Measurements from ENCODE around the gene DDX54. TPM values are rescaled to one million over a fixed set of nuclear protein-coding genes. Genes with fewer than 3 reads are reported as not detected.

The DDX54 gene
- polyA plus RNA-seq, 3 donors = 7.9 to 32.2 (median 13.6) TPM

- H3K4me3 ChIP-seq (replicated peaks in 1 of 3; ENCODE audit: low read depth in 2 of 3, low read length in 3 of 3) = no peak overlapping the region
- Mint-ChIP-seq H3K4me1 (peaks cover 30% of the 10 kb centered on the region), H3K27ac (no peak overlapping the region), H3K27me3 (ENCODE audit: low read depth in 3 of 3) (peaks cover 48 to 58% (median 58%) of the 10 kb centered on the region in 3 donors), H3K36me3 (peaks cover 39 to 50% of the 10 kb centered on the region in 2 donors), H3K9me3 (peaks cover 0 to 11% (median 8%) of the 10 kb centered on the region in 7 donors), H3K4me3 (peak overlapping the region in 1 of 2 donors; percentile 70)
- no peak overlapping the region for H3K4me2 ChIP-seq (replicated peaks; ENCODE audit: extremely low read depth, low read length, poor library complexity, severe bottlenecking)
- H3K9me3 ChIP-seq (replicated peaks in 1 of 2; ENCODE audit: control insufficient read depth in 1 of 2, insufficient read depth in 1 of 2, low read length in 2 of 2) = peaks cover 0 to 15% of the 10 kb centered on the region in 2 donors
- no peak overlapping the region for H3K9ac ChIP-seq (ENCODE audit: insufficient read depth, low read length, poor library complexity, severe bottlenecking)
- no peak for DNase-seq
- WGBS (ENCODE audit: insufficient coverage) = 14% methylated on average over 1 of the region's 7 CpGs
- H3K79me2 ChIP-seq (ENCODE audit: insufficient read depth, low read length) = no peaks in the 10 kb centered on the region
- intact Hi-C loops (cut with micrococcal nuclease) = loop anchor here in 1 of 2 donors (10.0 kb wide), 1 partner anchor 271 kb away; no protein-coding TSS in a partner anchor
- no peak overlapping the region for H2AFZ ChIP-seq (ENCODE audit: insufficient read depth, low read depth, low read length, poor library complexity, severe bottlenecking)
- H4K20me1 ChIP-seq (ENCODE audit: insufficient read depth, low read length) = no peaks in the 10 kb centered on the region
- TF ChIP-seq CTCF (IDR thresholded peaks at IDR 0.05) = no peak
- H3K27ac ChIP-seq (ENCODE audit: low read depth in 1 of 2, low read length in 2 of 2) = no peak overlapping the region
- H3K27me3 ChIP-seq (ENCODE audit: control insufficient read depth in 2 of 2, insufficient read depth in 2 of 2, low read length in 2 of 2) = peaks cover 31 to 53% of the 10 kb centered on the region in 2 donors
- H3K36me3 ChIP-seq (replicated peaks in 1 of 2; ENCODE audit: control insufficient read depth in 1 of 2, insufficient read depth in 2 of 2, low read length in 2 of 2) = peaks cover 30 to 35% of the 10 kb centered on the region in 2 donors
- H3K4me1 ChIP-seq (ENCODE audit: control insufficient read depth in 1 of 2, insufficient read depth in 2 of 2, low read length in 2 of 2) = peaks cover 13 to 34% of the 10 kb centered on the region in 2 donors
Measured at GRCh38 chr12:113155646-113156045, 29.6 kb downstream of the DDX54 start.

- 81% methylated on average over 7 of the region's 12 CpGs for WGBS (ENCODE audit: insufficient coverage)
- H3K4me3 Mint-ChIP-seq = peak overlapping the region in 1 of 2 donors; percentile 70
Measured at GRCh38 chr12:113155060-113155459, 30.2 kb downstream of the DDX54 start.

More at GRCh38 chr12:113155060-113155459, 30.2 kb downstream of the DDX54 start:
- Histone ChIP-seq H4K20me1 (ENCODE audit: insufficient read depth, low read length) (no peaks in the 10 kb centered on the region), H3K4me3 (replicated peaks in 1 of 3; ENCODE audit: low read depth in 2 of 3, low read length in 3 of 3) (no peak overlapping the region), H2AFZ (ENCODE audit: insufficient read depth, low read depth, low read length, poor library complexity, severe bottlenecking) (no peak overlapping the region), H3K4me2 (replicated peaks; ENCODE audit: extremely low read depth, low read length, poor library complexity, severe bottlenecking) (no peak overlapping the region), H3K27ac (ENCODE audit: low read depth in 1 of 2, low read length in 2 of 2) (no peak overlapping the region), H3K9ac (ENCODE audit: insufficient read depth, low read length, poor library complexity, severe bottlenecking) (no peak overlapping the region), H3K27me3 (ENCODE audit: control insufficient read depth in 2 of 2, insufficient read depth in 2 of 2, low read length in 2 of 2) (peaks cover 31 to 58% of the 10 kb centered on the region in 2 donors), H3K9me3 (replicated peaks in 1 of 2; ENCODE audit: control insufficient read depth in 1 of 2, insufficient read depth in 1 of 2, low read length in 2 of 2) (peaks cover 0 to 15% of the 10 kb centered on the region in 2 donors), H3K36me3 (replicated peaks in 1 of 2; ENCODE audit: control insufficient read depth in 1 of 2, insufficient read depth in 2 of 2, low read length in 2 of 2) (peaks cover 24 to 29% of the 10 kb centered on the region in 2 donors), H3K4me1 (ENCODE audit: control insufficient read depth in 1 of 2, insufficient read depth in 2 of 2, low read length in 2 of 2) (peaks cover 13 to 34% of the 10 kb centered on the region in 2 donors), H3K79me2 (ENCODE audit: insufficient read depth, low read length) (no peaks in the 10 kb centered on the region)
- intact Hi-C loops (cut with micrococcal nuclease) = loop anchor here in 1 of 2 donors (10.0 kb wide), 1 partner anchor 270 kb away; no protein-coding TSS in a partner anchor
- peaks cover 54 to 64% (median 62%) of the 10 kb centered on the region in 3 donors for H3K27me3 Mint-ChIP-seq (ENCODE audit: low read depth in 3 of 3)
- peak overlapping the region in 1 of 7 donors; percentile 31 for H3K27ac Mint-ChIP-seq
- peaks cover 0 to 11% (median 8%) of the 10 kb centered on the region in 7 donors for H3K9me3 Mint-ChIP-seq
- TF ChIP-seq CTCF (IDR thresholded peaks at IDR 0.05) = no peak
- no peak for DNase-seq
- H3K36me3 Mint-ChIP-seq = peaks cover 34 to 44% of the 10 kb centered on the region in 2 donors
- H3K4me1 Mint-ChIP-seq = peaks cover 30% of the 10 kb centered on the region
